Fibroblast of mammary gland (primary cell): ENCODE data around the gene PSMD2.
A peak's percentile ranks its signal among the peaks of the same experiment; 100 is the strongest.

Experiments used
- DNase-seq: peaks from one replicate; pipeline ENCODE4 v3.0.0-alpha.2; 2010; ENCODE audit warnings: low read depth
- H3K4me3 ChIP-seq: 2 replicates; pipeline ENCODE4 v1.5.1; 2011; ENCODE audit warnings: low read depth, mild to moderate bottlenecking, low read length, moderate library complexity; ENCODE audit not compliant: control insufficient read depth
- TF ChIP-seq, protein P1 (sequence below): conservative IDR thresholded peaks from 2 replicates; pipeline ENCODE4 v1.5.1; 2011; ENCODE audit warnings: low read depth, low read length, inconsistent platforms; ENCODE audit not compliant: control insufficient read depth, insufficient read depth

PSMD2 gene

DNA sequence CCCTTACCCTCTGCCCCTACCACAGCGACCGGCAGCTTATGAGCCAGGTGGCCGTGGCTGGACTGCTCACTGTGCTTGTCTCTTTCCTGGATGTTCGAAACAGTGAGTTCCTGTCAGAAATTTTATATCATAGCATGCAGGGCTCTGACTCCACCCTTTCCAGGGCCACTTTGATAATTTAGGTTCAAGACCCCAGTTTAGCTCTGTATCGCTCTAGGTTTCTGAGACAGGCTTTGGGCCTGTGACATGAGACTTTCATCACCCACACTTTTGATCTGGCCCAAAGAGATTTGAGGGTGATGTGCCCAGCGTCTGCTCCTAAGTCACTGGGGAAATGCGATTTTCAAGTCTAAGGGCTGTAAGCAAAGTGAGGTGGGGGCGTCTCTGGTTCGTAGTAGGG, 8.9 kb downstream of the PSMD2 start:
- no peak overlapping the region for H3K4me3 ChIP-seq
- TF ChIP-seq, protein P1, sequence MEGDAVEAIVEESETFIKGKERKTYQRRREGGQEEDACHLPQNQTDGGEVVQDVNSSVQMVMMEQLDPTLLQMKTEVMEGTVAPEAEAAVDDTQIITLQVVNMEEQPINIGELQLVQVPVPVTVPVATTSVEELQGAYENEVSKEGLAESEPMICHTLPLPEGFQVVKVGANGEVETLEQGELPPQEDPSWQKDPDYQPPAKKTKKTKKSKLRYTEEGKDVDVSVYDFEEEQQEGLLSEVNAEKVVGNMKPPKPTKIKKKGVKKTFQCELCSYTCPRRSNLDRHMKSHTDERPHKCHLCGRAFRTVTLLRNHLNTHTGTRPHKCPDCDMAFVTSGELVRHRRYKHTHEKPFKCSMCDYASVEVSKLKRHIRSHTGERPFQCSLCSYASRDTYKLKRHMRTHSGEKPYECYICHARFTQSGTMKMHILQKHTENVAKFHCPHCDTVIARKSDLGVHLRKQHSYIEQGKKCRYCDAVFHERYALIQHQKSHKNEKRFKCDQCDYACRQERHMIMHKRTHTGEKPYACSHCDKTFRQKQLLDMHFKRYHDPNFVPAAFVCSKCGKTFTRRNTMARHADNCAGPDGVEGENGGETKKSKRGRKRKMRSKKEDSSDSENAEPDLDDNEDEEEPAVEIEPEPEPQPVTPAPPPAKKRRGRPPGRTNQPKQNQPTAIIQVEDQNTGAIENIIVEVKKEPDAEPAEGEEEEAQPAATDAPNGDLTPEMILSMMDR: no peak

GRCh38 chr3:184308744-184309143, 9.7 kb downstream of the PSMD2 start:
- H3K4me3 ChIP-seq: no peak overlapping the region
- DNase-seq: no peak
- TF ChIP-seq, protein P1: no peak

More for the DNA sequence above, 8.9 kb downstream of the PSMD2 start:
- no peak for DNase-seq

DNA sequence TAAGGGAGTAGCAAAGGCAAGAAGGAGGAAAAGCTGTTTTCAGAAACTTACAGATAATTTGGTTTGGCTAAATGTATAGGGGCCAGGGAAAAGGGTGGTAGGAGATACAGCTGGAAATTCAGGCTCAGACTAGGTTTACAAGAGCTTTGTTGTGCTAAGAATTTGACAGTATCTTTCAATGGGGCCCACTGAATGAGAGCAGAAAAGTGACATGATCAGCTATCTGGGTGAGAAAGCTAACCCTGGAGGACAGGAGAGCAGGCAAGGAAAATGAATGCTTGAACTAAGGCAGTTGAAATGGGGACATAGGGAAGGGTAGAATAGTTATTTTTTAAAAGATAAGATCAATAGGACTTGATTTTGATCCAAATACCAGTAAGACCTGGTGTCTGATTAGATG, 12.6 kb downstream of the PSMD2 start:
- no peak for DNase-seq
- TF ChIP-seq, protein P1: no peak
- H3K4me3 ChIP-seq: no peak overlapping the region

GRCh38 chr3:184314363-184314699, 15.3 kb downstream of the PSMD2 start, which contains the start of gene EIF4G1:
TSS of gene EIF4G1 (plus strand) at chr3:184314606. CDS start at chr3:184315797, 1,191 bp downstream.
- peak within 1 kb of the TSS; percentile 91 for H3K4me3 ChIP-seq
- peak; percentile 92 for DNase-seq
- TF ChIP-seq, protein P1: no peak

DNA sequence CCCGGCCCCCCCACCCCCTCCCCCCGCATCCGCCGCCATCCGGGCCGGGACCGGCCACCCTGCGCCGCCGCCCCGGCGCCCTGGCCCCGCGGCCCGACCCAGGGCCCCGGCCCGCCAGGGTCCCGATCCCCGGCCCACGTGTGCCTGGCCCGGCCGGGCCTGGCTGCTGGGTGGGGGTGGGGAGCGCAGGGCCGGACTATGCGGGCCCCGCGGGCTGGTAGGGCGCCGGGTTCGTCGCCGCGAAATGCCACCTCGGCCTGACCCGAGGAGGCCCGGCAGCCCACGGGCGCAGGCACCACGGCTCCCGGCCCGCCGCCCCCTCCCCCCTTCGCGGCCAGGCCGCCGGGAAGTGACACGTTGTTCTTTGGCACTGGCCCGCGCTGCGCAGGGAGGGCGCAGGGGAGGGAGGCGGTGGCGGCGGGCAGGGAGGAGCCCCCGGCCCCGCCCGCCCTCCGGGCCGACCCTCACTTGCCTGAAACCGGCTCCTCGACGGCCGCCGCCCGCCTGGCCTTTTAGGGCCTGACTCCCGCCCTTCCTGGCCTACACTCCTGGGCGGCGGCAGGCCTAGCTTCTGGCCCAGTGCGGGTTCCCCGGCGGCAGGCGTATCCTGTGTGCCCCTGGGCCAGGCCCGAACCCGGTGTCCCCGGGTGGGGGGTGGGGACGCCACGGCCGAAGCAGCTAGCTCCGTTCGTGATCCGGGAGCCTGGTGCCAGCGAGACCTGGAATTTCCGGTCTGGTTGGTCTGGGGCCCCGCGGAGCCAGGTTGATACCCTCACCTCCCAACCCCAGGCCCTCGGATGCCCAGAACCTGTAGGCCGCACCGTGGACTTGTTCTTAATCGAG, 15.9 kb downstream of the PSMD2 start:
- H3K4me3 ChIP-seq: peak overlapping the region; percentile 91
- peak; percentile 75 for DNase-seq
- TF ChIP-seq, protein P1: no peak

GRCh38 chr3:184315543-184315867, 16.5 kb downstream of the PSMD2 start:
- TF ChIP-seq, protein P1: no peak
- DNase-seq: no peak
- H3K4me3 ChIP-seq: peak overlapping the region; percentile 91
